Erythroblast (primary cell): ENCODE results near the gene CFAP97.

Experiments
- GATA1 ChIP-seq: IDR thresholded peaks from 2 replicates; pipeline ENCODE4 v1.6.1; 2011; ENCODE audit warnings: low read depth, mild to moderate bottlenecking, control low read depth, low read length, moderate library complexity
- POLR2A ChIP-seq: IDR thresholded peaks from 2 replicates; pipeline ENCODE4 v1.6.1; 2011; ENCODE audit warnings: mild to moderate bottlenecking, low read length

GRCh38 chr4:185244763-185245162 is 41.0 kb upstream of the CFAP97 start:
- no peak for TF ChIP-seq POLR2A
- no peak for TF ChIP-seq GATA1
